Pancreas (tissue), 10 donors: ENCODE data around the gene AIRE. TPM values are rescaled to one million over a fixed set of nuclear protein-coding genes. Genes with fewer than 3 reads are reported as not detected.

Experiments
- ATAC-seq, 4 donors: fragments of 200-7000 bp; cut with Tn5 transposase; one replicate each; pipeline versions ENCODE4 v1.8.0 to v1.9.1; 2020; ENCODE audit warnings: mild to moderate bottlenecking in 4 of 4, moderate library complexity in 4 of 4
- DNase-seq, 6 donors: peaks; one replicate each; pipeline ENCODE4 v3.0.0-alpha.2; 2020
- FAIRE-seq: peaks from 2 replicates; lab custom pipeline; 2012; peaks lifted over from hg19 to GRCh38; lab: Jason Lieb, UNC
- H3K27ac ChIP-seq, 4 donors: fragments of 200-600 bp; sonication (generic); 1 replicate in 3 of 4; 2 replicates in 1 of 4; pipeline versions ENCODE4 v1.5.0 to v1.8.0; 2020
- H3K27me3 ChIP-seq, 4 donors: fragments of 200-600 bp; one replicate each; pipeline ENCODE4 v1.8.0; 2021
- H3K36me3 ChIP-seq, 3 donors: fragments of 200-600 bp; sonication (generic) in 1 of 3; one replicate each; pipeline versions ENCODE4 v1.5.0 to v1.8.0; 2020 to 2021
- H3K4me1 ChIP-seq, 3 donors: fragments of 200-600 bp; one replicate each; pipeline ENCODE4 v1.8.0; 2021
- H3K4me3 ChIP-seq, 4 donors: fragments of 200-600 bp; sonication (generic) in 2 of 4; one replicate each; pipeline versions ENCODE4 v1.5.0 to v1.8.0; 2020 to 2021
- H3K9me3 ChIP-seq, 4 donors: fragments of 200-600 bp; one replicate each; pipeline ENCODE4 v1.8.0; 2021
- CTCF ChIP-seq, 4 donors: fragments of 200-600 bp; sonication (generic) in 3 of 4; IDR thresholded peaks; one replicate each; pipeline versions ENCODE4 v1.5.0 to v1.8.0; 2021; ENCODE audit warnings: antibody characterized with exemption in 4 of 4
- WGBS, 2 donors: extraction: QIAGEN DNeasy Blood & Tissue Kit; methylation state at CpG; one replicate each; pipeline ENCODE4 v1.1.7; 2013; 5-methylcytosine and 5-hydroxymethylcytosine counted together
- intact Hi-C, 3 donors: fragments of 100-400 bp; cut with DNase I; formaldehyde crosslinking; loops; one replicate each; pipeline versions ENCODE4 v1.11.1 to v1.14.2; 2022
- polyA plus RNA-seq, 2 donors: library from polyadenylated mRNA; stranded (reverse); fragments of 200-250 nt; gene quantifications; one replicate each; pipeline ENCODE4 v1.2.3, GENCODE V29; 2013
- total RNA-seq, 6 donors: library from RNA; stranded (reverse); fragmentation: NEBNext Ultra II Directional in 4 of 6; extraction: Animal tissue kit (Norgen Biotek cat#: 25700) in 4 of 6; gene quantifications; one replicate each; pipeline versions ENCODE4 v1.2.1 to v1.2.4, GENCODE V29; 2021 to 2023
- donor health status: healthy with polysubstance abuse.
- donor health status: DM: no; HTN: no; CAD: no; lungs with moderate emphysema.
- donor health status: DM: no; HTN: no; CAD: no.
- donor health status: control.
- donor health status: control.
- donor health status: Bipolar disorder and iron deficiency.
- donor health status: DM: yes; HTN: yes; CAD: no.
- donor health status: DM: no; HTN: no; CAD: no.
- donor health status: DM: no; HTN: no; CAD: no.
- donor health status: DM: yes; HTN: yes; CAD: no.

Gene AIRE
- total and polyA plus RNA-seq, 8 donors: 0.02 TPM; not detected in 7

- H3K36me3 ChIP-seq: peaks cover 0 to 5% (median 0%) of the 10 kb centered on the region in 3 donors
- WGBS, 2 donors: 68 to 73% methylated on average over 19 to 21 of the region's 21 CpGs
- peak overlapping the region in 1 of 4 donors; percentile 12 for H3K27ac ChIP-seq
- no peak for FAIRE-seq
- no peak overlapping the region for H3K4me3 ChIP-seq
- H3K4me1 ChIP-seq: peaks cover 0 to 18% (median 0%) of the 10 kb centered on the region in 3 donors
- no peak for TF ChIP-seq CTCF (IDR thresholded peaks at IDR 0.05)
- no peak for DNase-seq
- peak in 1 of 4 donors; percentile 14 for ATAC-seq
- H3K27me3 ChIP-seq: no peaks in the 10 kb centered on the region
- intact Hi-C loops: no loop called here
- no peaks in the 10 kb centered on the region for H3K9me3 ChIP-seq
These were observed 21.4 kb downstream of the AIRE start for GRCh38 chr21:44306936-44307704.

GRCh38 chr21:44310628-44311507, 25.2 kb downstream of the AIRE start:
- Histone ChIP-seq H3K4me1 (no peaks in the 10 kb centered on the region), H3K4me3 (no peak overlapping the region), H3K27ac (no peak overlapping the region), H3K27me3 (no peaks in the 10 kb centered on the region), H3K9me3 (no peaks in the 10 kb centered on the region), H3K36me3 (peaks cover 0 to 24% (median 11%) of the 10 kb centered on the region in 3 donors)
- intact Hi-C loops: no loop called here
- TF ChIP-seq CTCF (IDR thresholded peaks at IDR 0.05): no peak
- 91 to 94% methylated on average over 28 of the region's 28 CpGs for WGBS, 2 donors
- DNase-seq (no peak), FAIRE-seq (no peak), ATAC-seq (no peak)

GRCh38 chr21:44312089-44312488, 26.4 kb downstream of the AIRE start:
- Histone ChIP-seq H3K4me3 (no peak overlapping the region), H3K36me3 (peaks cover 0 to 24% (median 11%) of the 10 kb centered on the region in 3 donors), H3K27me3 (no peaks in the 10 kb centered on the region), H3K4me1 (no peaks in the 10 kb centered on the region), H3K27ac (no peak overlapping the region), H3K9me3 (no peaks in the 10 kb centered on the region)
- ATAC-seq: no peak
- TF ChIP-seq CTCF (IDR thresholded peaks at IDR 0.05): no peak
- FAIRE-seq: no peak
- DNase-seq: no peak
- 91 to 94% methylated on average over 22 of the region's 22 CpGs for WGBS, 2 donors
- intact Hi-C loops: no loop called here

- H3K36me3 ChIP-seq: peaks cover 0 to 24% (median 11%) of the 10 kb centered on the region in 3 donors
- ATAC-seq: no peak
These were observed 27.0 kb downstream of the AIRE start for GRCh38 chr21:44312716-44313115.

More at GRCh38 chr21:44312716-44313115, 27.0 kb downstream of the AIRE start:
- FAIRE-seq: no peak
- Histone ChIP-seq H3K27me3 (no peaks in the 10 kb centered on the region), H3K4me1 (no peaks in the 10 kb centered on the region), H3K4me3 (no peak overlapping the region), H3K9me3 (no peaks in the 10 kb centered on the region), H3K27ac (no peak overlapping the region)
- TF ChIP-seq CTCF (IDR thresholded peaks at IDR 0.05): no peak
- no peak for DNase-seq
- intact Hi-C loops: no loop called here
- WGBS, 2 donors: 95 to 96% methylated on average over 19 of the region's 19 CpGs
